ENCODE results near the gene TNFSF15. TPM values are rescaled to one million over a fixed set of nuclear protein-coding genes. Genes with fewer than 3 reads are reported as not detected.

The TNFSF15 gene
- total RNA-seq, 1 experiment from 2014 or later, result not detected

DNA sequence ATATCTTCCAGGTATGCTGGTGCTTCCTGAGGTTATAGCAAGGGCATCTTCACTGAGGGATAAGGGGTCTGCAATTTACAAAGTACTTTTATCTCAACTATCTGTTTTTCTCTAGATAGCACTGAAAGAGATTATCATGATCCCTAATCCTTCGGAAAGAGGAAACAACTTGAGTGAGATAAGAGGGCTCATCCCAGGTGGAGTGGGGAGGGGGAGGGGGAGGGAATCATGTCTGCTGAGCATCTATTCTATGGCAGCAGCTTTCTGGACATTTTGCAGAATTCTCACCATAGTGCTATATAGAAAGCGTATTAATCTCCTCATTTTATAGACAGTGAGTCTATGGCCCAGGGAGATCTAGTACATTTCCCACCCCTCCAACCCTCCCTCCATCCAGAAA lies 5.9 kb downstream of the TNFSF15 start:
- H4K5ac ChIP-seq (ENCODE audit: insufficient read length, low read depth, low read length), result no peak overlapping the region
- H2AK5ac ChIP-seq (ENCODE audit: insufficient read length, low read length), result no peak overlapping the region
- H2BK5ac ChIP-seq (ENCODE audit: insufficient read length, low read length), result no peak overlapping the region
- no peak overlapping the region for H3K4me2 ChIP-seq (ENCODE audit: insufficient read depth, insufficient read length, low read length)
- no peaks in the 10 kb centered on the region for H4K20me1 ChIP-seq (ENCODE audit: control insufficient read depth, insufficient read depth, insufficient read length)
- no peak overlapping the region for H2BK120ac ChIP-seq (ENCODE audit: low read depth, low read length, poor library complexity, severe bottlenecking)
- H4K91ac ChIP-seq (ENCODE audit: insufficient read length, low read depth, low read length), result no peak overlapping the region
- H2BK20ac ChIP-seq (ENCODE audit: low read depth, low read length, poor library complexity, severe bottlenecking), result no peak overlapping the region
- H3K79me2 ChIP-seq (ENCODE audit: insufficient read depth, low read length), result no peaks in the 10 kb centered on the region
- H3K4ac ChIP-seq (ENCODE audit: low read depth, low read length), result no peak overlapping the region
- no peaks in the 10 kb centered on the region for H3K27me3 ChIP-seq (ENCODE audit: insufficient read depth, low read length)
- no peak overlapping the region for H2BK12ac ChIP-seq (ENCODE audit: insufficient read length, low read depth, low read length)
- Mint-ChIP-seq H3K36me3 (ENCODE audit: insufficient read depth in 1 of 3, low read depth in 3 of 3) (no peaks in the 10 kb centered on the region), H3K27ac (no peak overlapping the region), H3K4me3 (no peak overlapping the region), H3K27me3 (ENCODE audit: low read depth) (peaks cover 39% of the 10 kb centered on the region), H3K4me1 (peaks cover 18 to 20% of the 10 kb centered on the region in 2 experiments), H3K9me3 (no peaks in the 10 kb centered on the region)
- no CpG with 5 or more reads among the region's 2 CpGs for WGBS (ENCODE audit: extremely low coverage, insufficient read length, low lambda C conversion rate)
- H3T11ph ChIP-seq (ENCODE audit: low read length), result no peak overlapping the region
- H3K23me2 ChIP-seq (ENCODE audit: insufficient read length, low read depth, low read length, poor library complexity, severe bottlenecking), result no peaks in the 10 kb centered on the region
- no peak overlapping the region for H2AFZ ChIP-seq (ENCODE audit: low read length)
- TF ChIP-seq, protein P1, sequence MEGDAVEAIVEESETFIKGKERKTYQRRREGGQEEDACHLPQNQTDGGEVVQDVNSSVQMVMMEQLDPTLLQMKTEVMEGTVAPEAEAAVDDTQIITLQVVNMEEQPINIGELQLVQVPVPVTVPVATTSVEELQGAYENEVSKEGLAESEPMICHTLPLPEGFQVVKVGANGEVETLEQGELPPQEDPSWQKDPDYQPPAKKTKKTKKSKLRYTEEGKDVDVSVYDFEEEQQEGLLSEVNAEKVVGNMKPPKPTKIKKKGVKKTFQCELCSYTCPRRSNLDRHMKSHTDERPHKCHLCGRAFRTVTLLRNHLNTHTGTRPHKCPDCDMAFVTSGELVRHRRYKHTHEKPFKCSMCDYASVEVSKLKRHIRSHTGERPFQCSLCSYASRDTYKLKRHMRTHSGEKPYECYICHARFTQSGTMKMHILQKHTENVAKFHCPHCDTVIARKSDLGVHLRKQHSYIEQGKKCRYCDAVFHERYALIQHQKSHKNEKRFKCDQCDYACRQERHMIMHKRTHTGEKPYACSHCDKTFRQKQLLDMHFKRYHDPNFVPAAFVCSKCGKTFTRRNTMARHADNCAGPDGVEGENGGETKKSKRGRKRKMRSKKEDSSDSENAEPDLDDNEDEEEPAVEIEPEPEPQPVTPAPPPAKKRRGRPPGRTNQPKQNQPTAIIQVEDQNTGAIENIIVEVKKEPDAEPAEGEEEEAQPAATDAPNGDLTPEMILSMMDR (conservative IDR thresholded peaks at IDR 0.05), result no peak
- DNase-seq, result no peak
- H3K27ac ChIP-seq (ENCODE audit: insufficient read length, low read depth, low read length), result no peak overlapping the region
- no peak overlapping the region for H4K8ac ChIP-seq (replicated peaks; ENCODE audit: insufficient read length, low read depth, low read length)
- H3K18ac ChIP-seq (ENCODE audit: insufficient read length, low read depth, low read length), result no peak overlapping the region
- H3K9ac ChIP-seq (ENCODE audit: extremely low read depth, insufficient read length, low read length), result no peak overlapping the region
- H3K23ac ChIP-seq (ENCODE audit: insufficient read length, low read depth, low read length), result no peak overlapping the region
- H3K79me1 ChIP-seq (ENCODE audit: insufficient read depth, low read depth, low read length, poor library complexity, severe bottlenecking), result no peaks in the 10 kb centered on the region
- H3K14ac ChIP-seq (ENCODE audit: insufficient read depth, low read length), result no peak overlapping the region
- H3K56ac ChIP-seq (ENCODE audit: insufficient read length, low read depth, low read length), result no peak overlapping the region
- H3K9me3 ChIP-seq (ENCODE audit: control insufficient read depth, low read depth, low read length), result no peaks in the 10 kb centered on the region
- H3K4me1 ChIP-seq (ENCODE audit: insufficient read depth, low read length), result peaks cover 6% of the 10 kb centered on the region; the same call in 1 of the 2 replicates
- H2BK15ac ChIP-seq (ENCODE audit: low read depth, low read length), result no peak overlapping the region
